ENCODE data around the gene POLE2.

Gene POLE2

GRCh38 chr14:49612251-49612650 is 75.8 kb downstream of the POLE2 start:
- FAIRE-seq (no peak), DNase-seq (ENCODE audit: insufficient read length, low spot score) (no peak)
- TF ChIP-seq CTCF (IDR thresholded peaks at IDR 0.05; ENCODE audit: insufficient read depth, missing control alignments), result no peak

GRCh38 chr14:49607583-49607982 is 80.4 kb downstream of the POLE2 start:
- FAIRE-seq (no peak), DNase-seq (ENCODE audit: insufficient read length, low spot score) (no peak)
- no peak for TF ChIP-seq CTCF (IDR thresholded peaks at IDR 0.05; ENCODE audit: insufficient read depth, missing control alignments)

- DNase-seq (ENCODE audit: insufficient read length, low spot score) (peak; percentile 45), FAIRE-seq (no peak)
- TF ChIP-seq CTCF (IDR thresholded peaks at IDR 0.05; ENCODE audit: insufficient read depth, missing control alignments), result no peak
Observed at GRCh38 chr14:49598485-49599300, 89.3 kb downstream of the POLE2 start, which contains the start of gene LRR1. TSS of gene LRR1 (plus strand) at chr14:49598940. CDS start at chr14:49599021, 81 bp downstream.

- no peak for FAIRE-seq
- DNase-seq (ENCODE audit: insufficient read length, low spot score), result no peak
- TF ChIP-seq CTCF (IDR thresholded peaks at IDR 0.05; ENCODE audit: insufficient read depth, missing control alignments), result no peak
Observed at GRCh38 chr14:49598189-49598484, 89.9 kb downstream of the POLE2 start.

- no peak for TF ChIP-seq CTCF (IDR thresholded peaks at IDR 0.05; ENCODE audit: insufficient read depth, missing control alignments)
- DNase-seq (ENCODE audit: insufficient read length, low spot score) (no peak), FAIRE-seq (no peak)
Observed at GRCh38 chr14:49594347-49595091, 93.5 kb downstream of the POLE2 start.
